Measurements from ENCODE around the gene USH2A.

USH2A gene

GRCh38 chr1:215608646-215609045, 814.6 kb downstream of the USH2A start:
- no peak overlapping the region for H3K4me3 ChIP-seq (ENCODE audit: low read length)
- no peaks in the 10 kb centered on the region for H4K20me1 ChIP-seq (ENCODE audit: insufficient read depth, low read length)
- no peak for TF ChIP-seq EZH2phosphoT487 (IDR thresholded peaks at IDR 0.05; ENCODE audit: low read length)
- TF ChIP-seq EZH2 (optimal IDR thresholded peaks at IDR 0.05; ENCODE audit: low read depth, low read length) = no peak
- no peak for TF ChIP-seq CTCF (IDR thresholded peaks at IDR 0.05; ENCODE audit: low read length)
- H3K79me2 ChIP-seq (ENCODE audit: low read length) = peaks cover 9% of the 10 kb centered on the region
- H3F3A ChIP-seq (ENCODE audit: insufficient read depth, low read length) = 0 out of 2 replicates have a peak, but pooled peaks cover 2% of the 10 kb centered on the region
- H3K9me2 ChIP-seq (replicated peaks; ENCODE audit: insufficient read depth, low read length) = no peaks in the 10 kb centered on the region
- no peaks in the 10 kb centered on the region for H3K4me1 ChIP-seq (ENCODE audit: low read length)
- no peak overlapping the region for H3K27ac ChIP-seq (ENCODE audit: low read length)
- H3K36me3 ChIP-seq (replicated peaks; ENCODE audit: insufficient read depth, low read length) = peaks cover 24% of the 10 kb centered on the region
- H3K4me2 ChIP-seq (ENCODE audit: low read depth, low read length) = no peak overlapping the region
- H3K9me3 ChIP-seq (replicated peaks; ENCODE audit: insufficient read depth, low read length) = no peaks in the 10 kb centered on the region
- no peaks in the 10 kb centered on the region for H3K27me3 ChIP-seq (replicated peaks; ENCODE audit: insufficient read depth, low read length)
- DNase-seq = no peak
- H2AFZ ChIP-seq (ENCODE audit: low read length) = no peak overlapping the region
- no peak overlapping the region for H3K9ac ChIP-seq (ENCODE audit: low read length)

GRCh38 chr1:215607412-215607811, 815.8 kb downstream of the USH2A start:
- no peaks in the 10 kb centered on the region for H3K79me2 ChIP-seq (ENCODE audit: low read length)
- H2AFZ ChIP-seq (ENCODE audit: low read length) = no peak overlapping the region
- no peaks in the 10 kb centered on the region for H4K20me1 ChIP-seq (ENCODE audit: insufficient read depth, low read length)
- no peaks in the 10 kb centered on the region for H3K27me3 ChIP-seq (replicated peaks; ENCODE audit: insufficient read depth, low read length)
- H3K9me3 ChIP-seq (replicated peaks; ENCODE audit: insufficient read depth, low read length) = no peaks in the 10 kb centered on the region
- H3F3A ChIP-seq (ENCODE audit: insufficient read depth, low read length) = 0 out of 2 replicates have a peak, but pooled peaks cover 2% of the 10 kb centered on the region
- H3K27ac ChIP-seq (ENCODE audit: low read length) = no peak overlapping the region
- TF ChIP-seq EZH2phosphoT487 (IDR thresholded peaks at IDR 0.05; ENCODE audit: low read length) (no peak), CTCF (IDR thresholded peaks at IDR 0.05; ENCODE audit: low read length) (no peak), EZH2 (optimal IDR thresholded peaks at IDR 0.05; ENCODE audit: low read depth, low read length) (no peak)
- no peak for DNase-seq
- no peaks in the 10 kb centered on the region for H3K4me1 ChIP-seq (ENCODE audit: low read length)
- H3K36me3 ChIP-seq (replicated peaks; ENCODE audit: insufficient read depth, low read length) = peaks cover 15% of the 10 kb centered on the region
- no peak overlapping the region for H3K4me3 ChIP-seq (ENCODE audit: low read length)
- no peak overlapping the region for H3K4me2 ChIP-seq (ENCODE audit: low read depth, low read length)
- H3K9ac ChIP-seq (ENCODE audit: low read length) = no peak overlapping the region
- H3K9me2 ChIP-seq (replicated peaks; ENCODE audit: insufficient read depth, low read length) = no peaks in the 10 kb centered on the region

GRCh38 chr1:215606564-215607168, 816.6 kb downstream of the USH2A start:
- H3K36me3 ChIP-seq (replicated peaks; ENCODE audit: insufficient read depth, low read length) = peaks cover 8% of the 10 kb centered on the region
- H3K9me3 ChIP-seq (replicated peaks; ENCODE audit: insufficient read depth, low read length) = no peaks in the 10 kb centered on the region
- H3F3A ChIP-seq (ENCODE audit: insufficient read depth, low read length) = 0 out of 2 replicates have a peak, but pooled peaks cover 2% of the 10 kb centered on the region
- H3K9ac ChIP-seq (ENCODE audit: low read length) = no peak overlapping the region
- no peaks in the 10 kb centered on the region for H4K20me1 ChIP-seq (ENCODE audit: insufficient read depth, low read length)
- no peak overlapping the region for H3K4me2 ChIP-seq (ENCODE audit: low read depth, low read length)
- peak; percentile 59 for TF ChIP-seq CTCF (IDR thresholded peaks at IDR 0.05; ENCODE audit: low read length)
- no peak for TF ChIP-seq EZH2 (optimal IDR thresholded peaks at IDR 0.05; ENCODE audit: low read depth, low read length)
- no peak for TF ChIP-seq EZH2phosphoT487 (IDR thresholded peaks at IDR 0.05; ENCODE audit: low read length)
- no peaks in the 10 kb centered on the region for H3K4me1 ChIP-seq (ENCODE audit: low read length)
- DNase-seq = peak; percentile 19
- H3K4me3 ChIP-seq (ENCODE audit: low read length) = no peak overlapping the region
- no peaks in the 10 kb centered on the region for H3K27me3 ChIP-seq (replicated peaks; ENCODE audit: insufficient read depth, low read length)
- no peak overlapping the region for H2AFZ ChIP-seq (ENCODE audit: low read length)
- H3K27ac ChIP-seq (ENCODE audit: low read length) = no peak overlapping the region
- no peaks in the 10 kb centered on the region for H3K9me2 ChIP-seq (replicated peaks; ENCODE audit: insufficient read depth, low read length)
- H3K79me2 ChIP-seq (ENCODE audit: low read length) = no peaks in the 10 kb centered on the region
